Naive thymus-derived CD4-positive, alpha-beta T cell (primary cell): ENCODE results near the gene RELN. TPM values are rescaled to one million over a fixed set of nuclear protein-coding genes. Genes with fewer than 3 reads are reported as not detected.

ENCODE experiments used
- ATAC-seq: fragments of 150-1000 bp; cut with Tn5 transposase; 2 replicates; pipeline ENCODE4 v1.10.0; 2021; ENCODE audit warnings: mild to moderate bottlenecking, moderate library complexity
- CTCF ChIA-PET: fragments of 350-600 bp; sonication (Branson Sonifier 250); formaldehyde crosslinking; loops from one replicate; lab custom pipeline; 2021; ENCODE audit warnings: antibody characterized with exemption; lab: Charles Lee
- POLR2A ChIA-PET: fragments of 350-600 bp; sonication (Branson Sonifier 250); formaldehyde crosslinking; loops from one replicate; lab custom pipeline; 2021; ENCODE audit warnings: antibody characterized with exemption, inconsistent platforms; lab: Charles Lee
- DNase-seq, 9 donors: peaks; one replicate each; pipeline versions ENCODE4 v3.0.0 to v3.0.0-alpha.2; 2020 to 2022; ENCODE audit warnings: mixed read lengths in 1 of 9
- H3K27ac ChIP-seq: one replicate; pipeline ENCODE4 v1.7.0; 2013; ENCODE audit warnings: mild to moderate bottlenecking, low read depth, low read length, moderate library complexity
- H3K27me3 ChIP-seq, 2 donors: one replicate each; pipeline ENCODE4 v1.7.0; 2013; ENCODE audit warnings: low read length in 2 of 2, mild to moderate bottlenecking in 2 of 2, moderate library complexity in 2 of 2; ENCODE audit not compliant: control insufficient read depth in 2 of 2, insufficient read depth in 2 of 2
- H3K36me3 ChIP-seq, 3 experiments: 1 replicate in 2 of 3; 2 replicates in 1 of 3; pipeline ENCODE4 v1.7.0; 2013; ENCODE audit warnings: low read length in 3 of 3, mild to moderate bottlenecking in 3 of 3, moderate library complexity in 1 of 3; ENCODE audit not compliant: insufficient read depth in 3 of 3, control insufficient read depth in 2 of 3
- H3K4me1 ChIP-seq, 2 donors: one replicate each; pipeline ENCODE4 v1.7.0; 2013; ENCODE audit warnings: low read length in 2 of 2, mild to moderate bottlenecking in 2 of 2, moderate library complexity in 1 of 2; ENCODE audit not compliant: control insufficient read depth in 2 of 2, insufficient read depth in 2 of 2
- H3K4me3 ChIP-seq: 2 replicates; pipeline ENCODE4 v1.7.0; 2013; ENCODE audit warnings: mild to moderate bottlenecking, low read length
- H3K9me3 ChIP-seq, 3 experiments: 1 replicate in 2 of 3; 2 replicates in 1 of 3; pipeline ENCODE4 v1.7.0; 2013; ENCODE audit warnings: low read length in 3 of 3; ENCODE audit not compliant: control insufficient read depth in 2 of 3
- H3K27ac Mint-ChIP-seq, 9 donors: one replicate each; pipeline ENCODE4 v1.8.0; 2020 to 2022; ENCODE audit warnings: mixed read lengths in 9 of 9, mild to moderate bottlenecking in 8 of 9, moderate library complexity in 5 of 9, inconsistent platforms in 2 of 9
- H3K27me3 Mint-ChIP-seq, 5 donors: one replicate each; pipeline ENCODE4 v1.8.0; 2021 to 2022; ENCODE audit warnings: mixed read lengths in 5 of 5, mild to moderate bottlenecking in 1 of 5
- H3K36me3 Mint-ChIP-seq, 5 donors: one replicate each; pipeline ENCODE4 v1.8.0; 2020 to 2022; ENCODE audit warnings: mixed read lengths in 5 of 5, mild to moderate bottlenecking in 3 of 5, inconsistent platforms in 1 of 5
- H3K4me1 Mint-ChIP-seq, 7 donors: one replicate each; pipeline ENCODE4 v1.8.0; 2020 to 2022; ENCODE audit warnings: mixed read lengths in 7 of 7, mild to moderate bottlenecking in 3 of 7, inconsistent platforms in 1 of 7
- H3K4me3 Mint-ChIP-seq, 10 donors: one replicate each; pipeline ENCODE4 v1.8.0; 2020 to 2022; ENCODE audit warnings: mild to moderate bottlenecking in 10 of 10, mixed read lengths in 10 of 10, moderate library complexity in 6 of 10, inconsistent platforms in 2 of 10
- H3K9me3 Mint-ChIP-seq, 11 donors: one replicate each; pipeline ENCODE4 v1.8.0; 2020 to 2022; ENCODE audit warnings: mixed read lengths in 11 of 11, mild to moderate bottlenecking in 4 of 11, inconsistent platforms in 1 of 11, moderate library complexity in 1 of 11
- intact Hi-C, 2 donors: fragments of 100-400 bp; cut with micrococcal nuclease; formaldehyde crosslinking; loops; one replicate each; pipeline ENCODE4 v1.15.1; 2023
- polyA plus RNA-seq, 2 donors: library from polyadenylated mRNA; unstranded; fragments of 300-500 nt; fragmentation: Illumina TruSeq; gene quantifications; one replicate each; pipeline ENCODE4 v1.2.3, GENCODE V29; 2021
- total RNA-seq, 6 experiments: library from RNA in 5 of 6; stranded (reverse) in 5 of 6; gene quantifications; 1 replicate in 5 of 6; 2 replicates in 1 of 6; pipeline ENCODE4 v1.2.3 and lab custom pipeline; 2021 to 2026

Gene RELN
- total and polyA plus RNA-seq, 7 experiments from 2014 or later = not detected

DNA sequence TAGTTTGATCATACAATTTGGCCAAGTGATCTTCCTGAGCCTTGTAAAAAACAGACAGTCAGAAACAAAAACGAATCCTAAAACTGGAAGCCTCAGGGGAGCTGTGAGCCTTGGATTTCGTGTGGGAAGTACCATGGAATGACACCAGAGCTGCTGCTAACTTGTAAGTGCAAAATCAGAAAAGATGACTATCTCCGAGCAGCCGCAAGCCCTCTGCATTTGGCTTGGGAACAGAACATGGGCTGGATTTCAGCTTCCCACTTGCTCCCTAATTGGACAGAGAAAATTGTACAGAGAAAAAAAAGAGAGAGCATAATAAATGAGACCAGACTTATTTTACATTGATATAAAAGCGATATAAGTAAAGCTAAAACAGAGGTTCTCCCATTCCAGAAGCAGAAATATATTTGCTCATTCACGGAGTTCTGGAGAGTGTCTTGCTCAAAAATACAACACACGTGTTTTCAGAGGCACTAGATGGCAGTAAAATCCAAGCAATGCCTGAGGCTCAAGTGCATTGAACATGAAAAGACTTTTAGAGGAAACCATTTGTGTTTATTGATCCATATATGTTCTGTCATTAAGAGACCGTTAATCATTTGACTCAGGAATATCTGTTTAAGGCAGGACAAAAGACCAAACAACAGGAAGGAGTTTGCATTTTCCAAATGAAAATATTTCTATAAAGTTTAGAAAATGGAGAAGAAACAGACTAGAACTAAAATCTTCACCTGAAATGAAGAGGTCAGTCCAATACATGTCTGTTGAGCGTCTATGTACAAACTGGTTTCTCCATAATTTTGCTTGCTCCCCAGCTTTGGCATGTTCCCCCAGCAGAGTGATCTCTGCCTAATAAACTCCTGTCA is 465.2 kb downstream of the RELN start:
- no peaks in the 10 kb centered on the region for H3K9me3 Mint-ChIP-seq
- no peaks in the 10 kb centered on the region for H3K4me1 Mint-ChIP-seq
- ATAC-seq (no peak), DNase-seq (no peak)
- Histone ChIP-seq H3K9me3 (no peaks in the 10 kb centered on the region), H3K4me1 (no peaks in the 10 kb centered on the region), H3K4me3 (no peak overlapping the region), H3K27ac (no peak overlapping the region), H3K27me3 (peaks cover 0 to 3% of the 10 kb centered on the region in 2 donors), H3K36me3 (no peaks in the 10 kb centered on the region)
- intact Hi-C loops = loop anchor here in 1 of 2 donors (1.0 kb wide), 1 partner anchor 1394 kb away; no protein-coding TSS in a partner anchor
- CTCF ChIA-PET = no interaction called here
- no peak overlapping the region for H3K4me3 Mint-ChIP-seq
- POLR2A ChIA-PET = no interaction called here
- peaks cover 2 to 19% (median 17%) of the 10 kb centered on the region in 5 donors for H3K27me3 Mint-ChIP-seq
- H3K27ac Mint-ChIP-seq = no peak overlapping the region
- H3K36me3 Mint-ChIP-seq = no peaks in the 10 kb centered on the region

- no peaks in the 10 kb centered on the region for H3K4me1 ChIP-seq
- POLR2A ChIA-PET = no interaction called here
- Mint-ChIP-seq H3K9me3 (no peaks in the 10 kb centered on the region), H3K36me3 (no peaks in the 10 kb centered on the region), H3K27me3 (peaks cover 2 to 18% (median 11%) of the 10 kb centered on the region in 5 donors), H3K27ac (no peak overlapping the region), H3K4me1 (no peaks in the 10 kb centered on the region), H3K4me3 (no peak overlapping the region)
- H3K27me3 ChIP-seq = peaks cover 0 to 3% of the 10 kb centered on the region in 2 donors
- CTCF ChIA-PET = no interaction called here
- no peak for DNase-seq
- H3K4me3 ChIP-seq = no peak overlapping the region
- no peaks in the 10 kb centered on the region for H3K36me3 ChIP-seq
- intact Hi-C loops = no loop called here
- no peak for ATAC-seq
- H3K9me3 ChIP-seq = no peaks in the 10 kb centered on the region
- H3K27ac ChIP-seq = no peak overlapping the region
Measured at GRCh38 chr7:103521937-103522336, 467.5 kb downstream of the RELN start.

GRCh38 chr7:103504505-103505135 is 484.8 kb downstream of the RELN start:
- POLR2A ChIA-PET = no interaction called here
- no peaks in the 10 kb centered on the region for H3K36me3 ChIP-seq
- no peaks in the 10 kb centered on the region for H3K4me1 ChIP-seq
- Mint-ChIP-seq H3K27me3 (peaks cover 4 to 45% (median 33%) of the 10 kb centered on the region in 5 donors), H3K36me3 (no peaks in the 10 kb centered on the region), H3K4me1 (no peaks in the 10 kb centered on the region), H3K9me3 (peaks cover 0 to 13% (median 0%) of the 10 kb centered on the region in 11 donors), H3K27ac (no peak overlapping the region), H3K4me3 (no peak overlapping the region)
- ATAC-seq (no peak), DNase-seq (no peak)
- no peaks in the 10 kb centered on the region for H3K9me3 ChIP-seq
- H3K27ac ChIP-seq = no peak overlapping the region
- H3K27me3 ChIP-seq = no peaks in the 10 kb centered on the region
- CTCF ChIA-PET = no interaction called here
- no peak overlapping the region for H3K4me3 ChIP-seq
- intact Hi-C loops = no loop called here

- Histone ChIP-seq H3K4me3 (no peak overlapping the region), H3K4me1 (no peaks in the 10 kb centered on the region), H3K27me3 (no peaks in the 10 kb centered on the region), H3K36me3 (no peaks in the 10 kb centered on the region), H3K9me3 (no peaks in the 10 kb centered on the region), H3K27ac (no peak overlapping the region)
- Mint-ChIP-seq H3K36me3 (no peaks in the 10 kb centered on the region), H3K9me3 (peaks cover 0 to 5% (median 0%) of the 10 kb centered on the region in 11 donors), H3K27ac (no peak overlapping the region), H3K27me3 (peaks cover 0 to 33% (median 18%) of the 10 kb centered on the region in 5 donors), H3K4me3 (no peak overlapping the region), H3K4me1 (no peaks in the 10 kb centered on the region)
- intact Hi-C loops = no loop called here
- POLR2A ChIA-PET = no interaction called here
- DNase-seq (no peak), ATAC-seq (no peak)
- CTCF ChIA-PET = no interaction called here
Measured at GRCh38 chr7:103501206-103501605, 488.3 kb downstream of the RELN start.

DNA sequence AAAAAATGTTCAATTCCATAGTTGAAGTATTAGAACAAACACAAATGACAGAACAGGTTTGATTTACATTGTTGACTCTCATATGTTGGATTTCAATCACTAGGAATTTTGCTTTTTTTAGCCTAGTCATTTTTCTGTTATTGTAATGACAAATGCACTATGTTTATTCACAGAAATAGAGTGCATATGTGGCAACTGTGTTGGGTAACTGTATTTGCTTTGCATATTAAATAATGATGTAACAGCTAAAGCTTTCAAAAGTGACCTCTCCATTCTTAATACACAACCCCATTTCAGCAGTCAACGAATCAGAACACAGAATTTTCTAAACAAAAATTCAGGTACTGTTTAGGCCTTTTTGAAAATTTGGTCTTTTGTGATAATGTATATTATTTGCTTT is 489.5 kb downstream of the RELN start:
- Histone ChIP-seq H3K9me3 (no peaks in the 10 kb centered on the region), H3K4me1 (no peaks in the 10 kb centered on the region), H3K27me3 (no peaks in the 10 kb centered on the region), H3K36me3 (no peaks in the 10 kb centered on the region), H3K27ac (no peak overlapping the region), H3K4me3 (no peak overlapping the region)
- no peaks in the 10 kb centered on the region for H3K36me3 Mint-ChIP-seq
- no peaks in the 10 kb centered on the region for H3K4me1 Mint-ChIP-seq
- no peak for ATAC-seq
- no peak for DNase-seq
- peaks cover 0 to 29% (median 17%) of the 10 kb centered on the region in 5 donors for H3K27me3 Mint-ChIP-seq
- intact Hi-C loops = no loop called here
- H3K4me3 Mint-ChIP-seq = no peak overlapping the region
- ChIA-PET CTCF (no interaction called here), POLR2A (no interaction called here)
- no peak overlapping the region for H3K27ac Mint-ChIP-seq
- peaks cover 0 to 2% (median 0%) of the 10 kb centered on the region in 11 donors for H3K9me3 Mint-ChIP-seq

- H3K4me1 Mint-ChIP-seq = peaks cover 0 to 1% (median 0%) of the 10 kb centered on the region in 7 donors
- no peak overlapping the region for H3K27ac ChIP-seq
- CTCF ChIA-PET = no interaction called here
- intact Hi-C loops = no loop called here
- no peak overlapping the region for H3K4me3 ChIP-seq
- H3K27ac Mint-ChIP-seq = no peak overlapping the region
- POLR2A ChIA-PET = no interaction called here
- H3K4me1 ChIP-seq = no peaks in the 10 kb centered on the region
- H3K27me3 Mint-ChIP-seq = peaks cover 0 to 30% (median 16%) of the 10 kb centered on the region in 5 donors
- no peak for ATAC-seq
- peaks cover 0 to 2% of the 10 kb centered on the region in 2 donors for H3K27me3 ChIP-seq
- H3K9me3 Mint-ChIP-seq = no peaks in the 10 kb centered on the region
- H3K9me3 ChIP-seq = no peaks in the 10 kb centered on the region
- no peak overlapping the region for H3K4me3 Mint-ChIP-seq
- no peaks in the 10 kb centered on the region for H3K36me3 Mint-ChIP-seq
- H3K36me3 ChIP-seq = no peaks in the 10 kb centered on the region
- no peak for DNase-seq
Measured at GRCh38 chr7:103487419-103487818, 502.0 kb downstream of the RELN start.
